HepG2 (cell line): ENCODE measurements around the gene PRKAR1A. TPM values are rescaled to one million over a fixed set of nuclear protein-coding genes. Genes with fewer than 3 reads are reported as not detected.
A peak's percentile ranks its signal among the peaks of the same experiment; 100 is the strongest.

Experiments used
- ARID4A ChIP-seq: sonication (generic); formaldehyde crosslinking; IDR thresholded peaks from 2 replicates; pipeline ENCODE4 v1.5.0; 2020; ENCODE audit warnings: mild to moderate bottlenecking, missing genetic modification reagents, borderline replicate concordance
- BATF2 ChIP-seq: sonication (generic); formaldehyde crosslinking; IDR thresholded peaks from 2 replicates; pipeline ENCODE4 v1.8.0; 2022; ENCODE audit warnings: mild to moderate bottlenecking, missing genetic modification reagents, moderate library complexity
- CEBPB ChIP-seq: IDR thresholded peaks from 2 replicates; pipeline ENCODE4 v1.6.1; 2011; ENCODE audit warnings: low read depth, low read length, improper control_type of control experiment, borderline replicate concordance
- CEBPG ChIP-seq: IDR thresholded peaks from 2 replicates; pipeline ENCODE4 v1.6.1; 2016
- CSRNP1 ChIP-seq: sonication (generic); formaldehyde crosslinking; IDR thresholded peaks from 2 replicates; pipeline ENCODE4 v1.8.1; 2023; ENCODE audit warnings: mild to moderate bottlenecking, missing genetic modification reagents
- GATAD2A ChIP-seq: IDR thresholded peaks from 2 replicates; pipeline ENCODE4 v1.6.1; 2016
- SAP130 ChIP-seq: IDR thresholded peaks from 2 replicates; pipeline ENCODE4 v1.6.1; 2016; ENCODE audit warnings: low read depth
- SMC3 ChIP-seq: IDR thresholded peaks from 2 replicates; pipeline ENCODE4 v1.6.1; 2011; ENCODE audit warnings: low read length, improper control_type of control experiment
- TAF15 ChIP-seq: fragments of 200-400 bp; formaldehyde crosslinking; IDR thresholded peaks from one replicate; pipeline ENCODE4 v1.6.1; 2018; ENCODE audit warnings: mild to moderate bottlenecking, low read depth, low read length; ENCODE audit not compliant: poor library complexity, severe bottlenecking
- TEF ChIP-seq: sonication (generic); formaldehyde crosslinking; IDR thresholded peaks from 2 replicates; pipeline ENCODE4 v1.5.0; 2020; ENCODE audit warnings: missing genetic modification reagents
- ZBTB49 ChIP-seq: sonication (generic); formaldehyde crosslinking; IDR thresholded peaks from 2 replicates; pipeline ENCODE4 v1.4.0; 2020; ENCODE audit warnings: missing genetic modification reagents, borderline replicate concordance
- ZNF816 ChIP-seq: sonication (generic); formaldehyde crosslinking; IDR thresholded peaks from 2 replicates; pipeline ENCODE4 v1.8.0; 2022; ENCODE audit warnings: missing genetic modification reagents, mild to moderate bottlenecking, borderline replicate concordance
- polyA plus RNA-seq, 8 experiments: library from polyadenylated mRNA; depleted of rRNA in 3 of 8; stranded (reverse) in 7 of 8; unstranded in 1 of 8; fragments of >200 nt; fragmentation: Illumina TruSeq in 4 of 8; extraction: Trizol in 4 of 8; gene quantifications; 2 replicates each; pipeline versions ENCODE4 v1.2.1 to v1.2.3, GENCODE V29; 2011 to 2016; ENCODE audit warnings: low read depth in 4 of 8, missing spikeins in 1 of 8, mixed read lengths in 1 of 8; ENCODE audit not compliant: insufficient read depth in 1 of 8
- total RNA-seq, 5 experiments: library from RNA; depleted of rRNA; stranded (reverse); fragments of >200 nt; fragmentation: Illumina TruSeq; extraction: Trizol; gene quantifications; 2 replicates each; pipeline ENCODE4 v1.2.3, GENCODE V29; 2016; ENCODE audit warnings: low read depth in 1 of 5

Gene PRKAR1A
- total and polyA plus RNA-seq, 2 of the 13 experiments (the other 11 are each of a cell fraction or from before 2014, with no cell fraction given) = 265 to 266 TPM

DNA sequence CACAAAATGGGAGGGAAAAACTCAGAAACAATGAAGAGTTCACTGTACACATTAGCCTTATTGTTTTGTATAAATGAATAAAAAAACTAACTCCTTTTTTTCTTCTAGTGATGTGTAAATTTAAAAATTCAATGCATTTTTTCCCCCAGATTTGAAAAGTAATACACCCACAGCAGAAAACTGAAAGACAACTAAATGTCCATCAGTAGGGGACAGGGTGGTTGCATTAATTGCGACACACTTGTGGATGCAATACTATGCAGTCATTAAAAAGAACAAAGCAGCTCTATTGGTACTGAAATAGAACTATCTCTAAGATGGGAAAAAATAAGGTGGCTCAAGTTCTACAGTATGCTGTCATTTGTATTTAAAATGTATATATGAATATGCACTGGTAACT is 41.3 kb upstream of the PRKAR1A start (continued):
- TF ChIP-seq ARID4A (CRISPR knock-in tag) (no peak), ZBTB49 (no peak), CEBPG (CRISPR knock-in tag) (peak; percentile 81), CEBPB (peak; percentile 95), SMC3 (no peak; the same call in 1 of the 2 replicates), ZNF816 (no peak), GATAD2A (CRISPR knock-in tag) (peak; percentile 13; the same call in 1 of the 2 replicates), CSRNP1 (CRISPR knock-in tag) (no peak), SAP130 (CRISPR knock-in tag) (no peak), BATF2 (CRISPR knock-in tag) (no peak), TEF (CRISPR knock-in tag) (no peak), TAF15 (no peak)
